Measurements from ENCODE around the gene WDFY3. TPM values are rescaled to one million over a fixed set of nuclear protein-coding genes. Genes with fewer than 3 reads are reported as not detected.

The WDFY3 gene
- total RNA-seq, 1 donor from 2014 or later = 55.8 TPM

DNA sequence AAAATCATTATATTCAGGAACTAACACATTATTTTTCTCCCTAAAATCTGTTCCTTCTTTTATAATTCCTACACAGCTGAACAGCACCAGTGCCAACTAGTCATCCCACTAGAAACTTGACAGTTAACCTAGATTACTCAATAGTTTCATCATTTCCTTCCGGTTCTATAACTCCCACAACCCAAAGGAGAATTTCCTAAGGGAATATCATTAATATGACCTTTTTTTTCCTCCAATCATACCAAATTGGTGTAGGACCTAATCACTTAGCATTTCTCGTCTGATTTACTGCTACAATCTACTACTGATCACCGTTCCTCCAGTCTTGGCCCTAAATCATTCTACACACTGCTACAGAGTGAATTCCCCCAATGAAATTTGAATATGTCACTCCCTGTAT lies 45.9 kb downstream of the WDFY3 start:
- no peak overlapping the region for H3K27ac ChIP-seq
- no peak for DNase-seq (ENCODE audit: low spot score)
- H3K4me3 ChIP-seq = no peak overlapping the region
- H3K9me3 ChIP-seq (ENCODE audit: low read depth) = no peaks in the 10 kb centered on the region
- H3K4me2 ChIP-seq = no peak overlapping the region
- no peaks in the 10 kb centered on the region for H3K4me1 ChIP-seq
- peaks cover 5% of the 10 kb centered on the region for H3K36me3 ChIP-seq
- Mint-ChIP-seq H3K9me3 (no peaks in the 10 kb centered on the region), H3K36me3 (peaks cover 9% of the 10 kb centered on the region), H3K27ac (no peak overlapping the region), H3K4me1 (peaks cover 4% of the 10 kb centered on the region), H3K27me3 (ENCODE audit: insufficient read depth, low read depth) (no peaks in the 10 kb centered on the region), H3K4me3 (no peak overlapping the region)
- no peak overlapping the region for H3K9ac ChIP-seq
- H4K20me1 ChIP-seq (ENCODE audit: low read depth) = peaks cover 24% of the 10 kb centered on the region
- H3K79me2 ChIP-seq (ENCODE audit: low read depth) = peaks cover 68% of the 10 kb centered on the region
- no peaks in the 10 kb centered on the region for H3F3A ChIP-seq (ENCODE audit: low read depth)
- H2AFZ ChIP-seq (replicated peaks) = no peak overlapping the region
- H3K27me3 ChIP-seq = no peaks in the 10 kb centered on the region
- no peak for TF ChIP-seq EZH2 (IDR thresholded peaks at IDR 0.05)
- no peak for TF ChIP-seq EZH2phosphoT487 (IDR thresholded peaks at IDR 0.05)
- TF ChIP-seq, protein P1, sequence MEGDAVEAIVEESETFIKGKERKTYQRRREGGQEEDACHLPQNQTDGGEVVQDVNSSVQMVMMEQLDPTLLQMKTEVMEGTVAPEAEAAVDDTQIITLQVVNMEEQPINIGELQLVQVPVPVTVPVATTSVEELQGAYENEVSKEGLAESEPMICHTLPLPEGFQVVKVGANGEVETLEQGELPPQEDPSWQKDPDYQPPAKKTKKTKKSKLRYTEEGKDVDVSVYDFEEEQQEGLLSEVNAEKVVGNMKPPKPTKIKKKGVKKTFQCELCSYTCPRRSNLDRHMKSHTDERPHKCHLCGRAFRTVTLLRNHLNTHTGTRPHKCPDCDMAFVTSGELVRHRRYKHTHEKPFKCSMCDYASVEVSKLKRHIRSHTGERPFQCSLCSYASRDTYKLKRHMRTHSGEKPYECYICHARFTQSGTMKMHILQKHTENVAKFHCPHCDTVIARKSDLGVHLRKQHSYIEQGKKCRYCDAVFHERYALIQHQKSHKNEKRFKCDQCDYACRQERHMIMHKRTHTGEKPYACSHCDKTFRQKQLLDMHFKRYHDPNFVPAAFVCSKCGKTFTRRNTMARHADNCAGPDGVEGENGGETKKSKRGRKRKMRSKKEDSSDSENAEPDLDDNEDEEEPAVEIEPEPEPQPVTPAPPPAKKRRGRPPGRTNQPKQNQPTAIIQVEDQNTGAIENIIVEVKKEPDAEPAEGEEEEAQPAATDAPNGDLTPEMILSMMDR (IDR thresholded peaks at IDR 0.05) = no peak

DNA sequence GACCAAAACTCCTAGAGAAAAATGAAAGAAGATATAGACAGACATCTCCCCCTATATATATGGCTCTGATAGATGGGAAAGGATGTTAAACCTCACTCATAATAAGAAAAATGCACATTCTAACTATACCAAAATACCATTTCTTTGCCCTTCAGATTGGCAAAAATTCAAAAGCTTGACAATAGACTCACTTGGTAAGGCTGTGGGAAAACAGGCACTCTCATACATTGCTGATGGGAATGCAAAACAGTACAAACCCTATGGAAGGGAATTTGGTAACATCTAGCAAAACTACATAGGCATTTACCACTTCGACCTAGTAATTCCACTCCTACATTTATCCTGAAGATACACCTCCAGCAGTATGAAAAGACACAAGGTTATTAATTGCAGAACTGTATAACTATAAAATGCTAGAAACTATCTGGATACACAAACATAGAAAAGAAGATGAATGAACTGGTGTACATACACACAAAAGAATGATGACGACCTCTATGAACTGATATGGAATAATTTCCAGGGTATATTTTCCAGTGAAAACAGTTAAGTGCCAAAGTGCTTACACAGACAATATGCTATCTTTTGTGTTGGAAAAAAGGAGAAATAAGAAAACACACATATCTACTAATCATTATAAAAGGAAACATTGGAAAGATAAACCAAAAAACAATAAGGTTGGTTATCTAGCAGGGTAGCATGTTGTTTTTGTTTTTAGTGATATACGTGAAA lies 48.5 kb downstream of the WDFY3 start:
- no peaks in the 10 kb centered on the region for H3K27me3 ChIP-seq
- no peak overlapping the region for H2AFZ ChIP-seq (replicated peaks)
- no peaks in the 10 kb centered on the region for H3K27me3 Mint-ChIP-seq (ENCODE audit: insufficient read depth, low read depth)
- DNase-seq (ENCODE audit: low spot score) = no peak
- TF ChIP-seq, protein P1 (IDR thresholded peaks at IDR 0.05) = no peak
- TF ChIP-seq EZH2phosphoT487 (IDR thresholded peaks at IDR 0.05) (no peak), EZH2 (IDR thresholded peaks at IDR 0.05) (no peak)
- no peak overlapping the region for H3K27ac Mint-ChIP-seq
- H4K20me1 ChIP-seq (ENCODE audit: low read depth) = peaks cover 20% of the 10 kb centered on the region
- H3K9ac ChIP-seq = no peak overlapping the region
- H3K4me2 ChIP-seq = no peak overlapping the region
- H3K9me3 Mint-ChIP-seq = no peaks in the 10 kb centered on the region
- H3K79me2 ChIP-seq (ENCODE audit: low read depth) = peaks cover 58% of the 10 kb centered on the region
- H3K36me3 ChIP-seq = peaks cover 5% of the 10 kb centered on the region
- no peaks in the 10 kb centered on the region for H3K9me3 ChIP-seq (ENCODE audit: low read depth)
- H3K4me3 ChIP-seq = no peak overlapping the region
- H3K4me1 ChIP-seq = no peaks in the 10 kb centered on the region
- no peaks in the 10 kb centered on the region for H3F3A ChIP-seq (ENCODE audit: low read depth)
- peaks cover 2% of the 10 kb centered on the region for H3K4me1 Mint-ChIP-seq
- H3K27ac ChIP-seq = no peak overlapping the region
- H3K4me3 Mint-ChIP-seq = no peak overlapping the region
- H3K36me3 Mint-ChIP-seq = peaks cover 20% of the 10 kb centered on the region

DNA sequence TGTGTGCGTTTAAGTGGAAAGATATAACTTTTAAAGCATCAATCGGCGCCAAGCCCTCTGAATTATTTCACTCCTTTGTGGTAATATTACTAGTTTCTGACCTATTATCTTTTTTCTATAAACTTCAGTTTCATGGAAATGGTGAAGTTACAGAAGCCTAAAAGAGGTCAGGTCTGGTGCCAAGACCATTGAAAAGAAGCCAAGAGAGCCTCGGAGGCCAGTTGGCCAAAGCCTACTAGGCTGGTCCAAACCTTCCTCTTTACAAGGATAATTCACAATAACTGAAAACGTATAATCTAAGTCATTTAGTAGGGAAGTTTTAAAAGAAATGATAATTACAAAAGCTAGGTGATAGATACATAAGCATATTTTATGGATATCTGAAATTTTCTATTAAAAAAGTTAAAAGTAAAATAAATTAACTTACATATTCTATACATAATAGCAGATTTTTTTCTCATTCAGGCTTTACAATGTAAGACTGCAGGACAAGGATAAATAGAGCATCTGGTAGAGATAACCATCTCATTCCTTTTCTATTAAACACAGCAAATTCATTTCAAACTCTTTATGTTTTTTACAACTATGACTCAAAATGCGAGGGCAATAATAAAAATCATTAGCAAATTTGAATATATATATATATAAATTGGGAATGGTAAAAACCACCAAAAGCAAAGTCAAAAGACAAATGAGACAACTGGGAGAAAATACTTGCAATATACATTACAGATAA lies 49.2 kb downstream of the WDFY3 start:
- TF ChIP-seq EZH2 (IDR thresholded peaks at IDR 0.05) (no peak), EZH2phosphoT487 (IDR thresholded peaks at IDR 0.05) (no peak)
- TF ChIP-seq, protein P1 (IDR thresholded peaks at IDR 0.05) = no peak
- H3K27ac Mint-ChIP-seq = no peak overlapping the region
- no peaks in the 10 kb centered on the region for H3K9me3 Mint-ChIP-seq
- Histone ChIP-seq H3F3A (ENCODE audit: low read depth) (no peaks in the 10 kb centered on the region), H3K27me3 (no peaks in the 10 kb centered on the region), H3K4me2 (no peak overlapping the region), H4K20me1 (ENCODE audit: low read depth) (peaks cover 16% of the 10 kb centered on the region), H3K4me3 (no peak overlapping the region), H3K36me3 (peaks cover 5% of the 10 kb centered on the region), H2AFZ (replicated peaks) (no peak overlapping the region), H3K4me1 (no peaks in the 10 kb centered on the region), H3K9me3 (ENCODE audit: low read depth) (no peaks in the 10 kb centered on the region), H3K79me2 (ENCODE audit: low read depth) (peaks cover 62% of the 10 kb centered on the region), H3K27ac (no peak overlapping the region), H3K9ac (no peak overlapping the region)
- no peak overlapping the region for H3K4me3 Mint-ChIP-seq
- DNase-seq (ENCODE audit: low spot score) = no peak
- H3K27me3 Mint-ChIP-seq (ENCODE audit: insufficient read depth, low read depth) = no peaks in the 10 kb centered on the region
- H3K36me3 Mint-ChIP-seq = peaks cover 26% of the 10 kb centered on the region
- no peaks in the 10 kb centered on the region for H3K4me1 Mint-ChIP-seq
